Upper lobe of right lung (tissue), 1 donor: Measurements from ENCODE around the gene RAMP1. TPM values are rescaled to one million over a fixed set of nuclear protein-coding genes. Genes with fewer than 3 reads are reported as not detected.
A peak's percentile ranks its signal among the peaks of the same experiment; 100 is the strongest.

Source experiments
- ATAC-seq: fragments of 200-7000 bp; cut with Tn5 transposase; one replicate; pipeline ENCODE4 v1.9.1; 2020; ENCODE audit warnings: mild to moderate bottlenecking, moderate library complexity
- DNase-seq: peaks from one replicate; pipeline ENCODE4 v3.0.0-alpha.2; 2020
- H3K27ac ChIP-seq: fragments of 200-600 bp; one replicate; pipeline ENCODE4 v1.8.0; 2022
- H3K27me3 ChIP-seq: fragments of 200-600 bp; one replicate; pipeline ENCODE4 v1.8.0; 2022; ENCODE audit warnings: mild to moderate bottlenecking
- H3K36me3 ChIP-seq: fragments of 200-600 bp; one replicate; pipeline ENCODE4 v1.8.0; 2022
- H3K4me1 ChIP-seq: fragments of 200-600 bp; one replicate; pipeline ENCODE4 v1.8.0; 2022
- H3K4me3 ChIP-seq: fragments of 200-600 bp; one replicate; pipeline ENCODE4 v1.8.0; 2022; ENCODE audit warnings: mild to moderate bottlenecking
- H3K9me3 ChIP-seq: fragments of 200-600 bp; one replicate; pipeline ENCODE4 v1.8.0; 2022
- CTCF ChIP-seq: fragments of 200-600 bp; IDR thresholded peaks from one replicate; pipeline ENCODE4 v1.8.0; 2022; ENCODE audit warnings: antibody characterized with exemption
- intact Hi-C: fragments of 100-400 bp; cut with DNase I; formaldehyde crosslinking; loops from one replicate; pipeline ENCODE4 v1.11.0; 2022
- total RNA-seq: library from RNA; stranded (reverse); fragmentation: NEBNext Ultra II Directional; extraction: Animal tissue kit (Norgen Biotek cat#: 25700); gene quantifications from one replicate; pipeline ENCODE4 v1.2.1, GENCODE V29; 2021
- donor health status: DM: no; HTN: yes; CAD: no; lungs with severe emphysema.

Gene RAMP1
- total RNA-seq, 1 donor from 2014 or later, result 11.1 TPM

DNA sequence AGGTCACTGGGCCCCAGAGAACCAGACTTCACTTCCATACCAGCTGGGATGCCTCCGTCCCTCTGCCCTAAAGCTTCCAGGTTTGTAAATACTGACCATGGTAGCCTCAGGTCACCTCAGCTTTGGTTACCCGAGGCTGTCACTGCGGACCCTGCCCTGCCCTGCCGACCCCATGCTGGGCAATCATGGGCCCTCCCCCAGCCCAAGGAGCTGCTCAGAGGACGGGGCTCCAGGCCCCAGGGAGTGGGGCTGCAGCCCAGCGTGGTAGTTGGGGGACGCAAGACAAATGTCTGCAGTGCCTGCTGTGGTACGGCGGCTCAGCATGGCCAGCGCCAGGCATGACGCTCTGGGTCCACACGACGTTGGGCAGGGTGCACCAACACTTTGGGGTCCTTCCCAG, 25.3 kb downstream of the RAMP1 start:
- intact Hi-C loops, result no loop called here
- DNase-seq, result no peak
- peaks cover 25% of the 10 kb centered on the region for H3K4me1 ChIP-seq
- no peak overlapping the region for H3K27ac ChIP-seq
- no peaks in the 10 kb centered on the region for H3K9me3 ChIP-seq
- ATAC-seq, result no peak
- H3K4me3 ChIP-seq, result no peak overlapping the region
- H3K36me3 ChIP-seq, result no peaks in the 10 kb centered on the region
- TF ChIP-seq CTCF, result no peak
- no peaks in the 10 kb centered on the region for H3K27me3 ChIP-seq

- no peaks in the 10 kb centered on the region for H3K27me3 ChIP-seq
- no peak overlapping the region for H3K4me3 ChIP-seq
- H3K9me3 ChIP-seq, result no peaks in the 10 kb centered on the region
- H3K36me3 ChIP-seq, result no peaks in the 10 kb centered on the region
- intact Hi-C loops, result no loop called here
- peaks cover 25% of the 10 kb centered on the region for H3K4me1 ChIP-seq
- DNase-seq (no peak), ATAC-seq (peak; percentile 8)
- peak overlapping the region; percentile 17 for H3K27ac ChIP-seq
- no peak for TF ChIP-seq CTCF
Observed at GRCh38 chr2:237885111-237885930, 25.9 kb downstream of the RAMP1 start.

GRCh38 chr2:237885931-237886684, 26.7 kb downstream of the RAMP1 start:
- ATAC-seq (peak; percentile 19), DNase-seq (peak; percentile 48)
- no peaks in the 10 kb centered on the region for H3K36me3 ChIP-seq
- no peaks in the 10 kb centered on the region for H3K9me3 ChIP-seq
- intact Hi-C loops, result no loop called here
- no peak overlapping the region for H3K27ac ChIP-seq
- H3K4me3 ChIP-seq, result no peak overlapping the region
- no peak for TF ChIP-seq CTCF
- H3K27me3 ChIP-seq, result no peaks in the 10 kb centered on the region
- peaks cover 25% of the 10 kb centered on the region for H3K4me1 ChIP-seq

DNA sequence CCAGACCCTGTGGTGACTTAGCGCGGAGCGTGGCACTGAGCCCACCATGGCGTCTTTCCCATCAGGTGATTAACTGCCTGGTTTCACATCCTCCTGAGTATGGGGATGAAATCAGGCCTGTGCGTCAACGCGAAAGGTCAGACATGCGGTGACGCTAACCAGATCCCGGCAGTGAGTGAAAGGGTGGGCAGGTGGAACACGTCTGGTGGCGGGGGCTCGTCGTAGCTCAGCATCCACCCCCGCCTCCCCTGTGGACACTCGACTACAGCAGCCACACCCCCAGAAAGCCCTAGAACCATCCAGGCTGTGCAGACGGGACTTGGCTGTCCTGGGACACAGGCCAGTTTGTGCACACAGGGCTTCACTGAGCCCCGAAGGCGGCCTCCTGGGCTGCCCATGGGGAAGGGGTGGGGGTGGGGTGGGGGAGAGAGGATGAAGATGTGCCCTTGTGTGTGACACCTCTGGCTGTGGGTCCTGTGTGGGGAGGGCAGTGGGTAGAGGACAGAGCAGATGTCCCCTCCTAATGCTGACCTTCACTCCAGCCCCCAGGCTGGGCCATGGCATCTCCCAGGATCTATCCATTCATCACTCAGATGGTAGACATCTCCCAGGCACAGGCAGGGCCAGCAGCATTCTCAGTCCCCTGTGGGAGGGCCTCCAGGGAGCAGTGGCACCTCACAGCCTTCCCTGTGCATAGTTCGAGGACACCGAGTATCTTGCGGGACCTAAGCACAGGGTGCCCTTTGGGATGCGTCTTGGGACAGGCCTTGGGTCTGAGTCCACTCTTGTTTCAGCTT, 27.5 kb downstream of the RAMP1 start:
- Histone ChIP-seq H3K4me3 (no peak overlapping the region), H3K9me3 (no peaks in the 10 kb centered on the region), H3K36me3 (no peaks in the 10 kb centered on the region), H3K27me3 (no peaks in the 10 kb centered on the region), H3K4me1 (peaks cover 25% of the 10 kb centered on the region), H3K27ac (no peak overlapping the region)
- intact Hi-C loops, result no loop called here
- ATAC-seq, result peak; percentile 24
- no peak for TF ChIP-seq CTCF
- DNase-seq, result no peak

GRCh38 chr2:237888389-237888788, 29.0 kb downstream of the RAMP1 start:
- ATAC-seq, result no peak
- no peaks in the 10 kb centered on the region for H3K9me3 ChIP-seq
- intact Hi-C loops, result no loop called here

More at GRCh38 chr2:237888389-237888788, 29.0 kb downstream of the RAMP1 start:
- Histone ChIP-seq H3K27ac (peak overlapping the region; percentile 42), H3K27me3 (no peaks in the 10 kb centered on the region), H3K4me1 (peaks cover 25% of the 10 kb centered on the region), H3K4me3 (no peak overlapping the region), H3K36me3 (no peaks in the 10 kb centered on the region)
- no peak for TF ChIP-seq CTCF
- no peak for DNase-seq
